Right lobe of liver (tissue), 4 donors: ENCODE results near the gene GDAP2.

Source experiments
- CTCF ChIP-seq, 4 donors: fragments of 200-600 bp in 3 of 4; fragments of 450-650 bp in 1 of 4; IDR thresholded peaks; one replicate each; pipeline versions ENCODE4 v1.5.1 to v1.8.0; 2016 to 2022; ENCODE audit warnings: antibody characterized with exemption in 4 of 4, mild to moderate bottlenecking in 2 of 4
- POLR2A ChIP-seq: fragments of 450-650 bp; IDR thresholded peaks from one replicate; pipeline ENCODE4 v1.6.1; 2017; ENCODE audit warnings: antibody characterized with exemption, mild to moderate bottlenecking
- donor health status: DM: no; HTN: no; CAD: no.
- donor health status: DM: no; HTN: no; CAD: no.
- donor health status: DM: no; HTN: yes; CAD: no.

- TF ChIP-seq CTCF (IDR thresholded peaks at IDR 0.05) (no peak), POLR2A (no peak)
Observed at GRCh38 chr1:117899801-117900200, 29.6 kb downstream of the GDAP2 start.
